HG03095 (cell line): ENCODE results near the gene ART4.
A peak's percentile ranks its signal among the peaks of the same experiment; 100 is the strongest.

Experiments
- ATAC-seq: cut with Tn5 transposase; IDR thresholded peaks from one replicate; pipeline ENCODE4 v1.9.1; 2021; ENCODE audit warnings: moderate library complexity; ENCODE audit not compliant: unreplicated experiment

Gene ART4

DNA sequence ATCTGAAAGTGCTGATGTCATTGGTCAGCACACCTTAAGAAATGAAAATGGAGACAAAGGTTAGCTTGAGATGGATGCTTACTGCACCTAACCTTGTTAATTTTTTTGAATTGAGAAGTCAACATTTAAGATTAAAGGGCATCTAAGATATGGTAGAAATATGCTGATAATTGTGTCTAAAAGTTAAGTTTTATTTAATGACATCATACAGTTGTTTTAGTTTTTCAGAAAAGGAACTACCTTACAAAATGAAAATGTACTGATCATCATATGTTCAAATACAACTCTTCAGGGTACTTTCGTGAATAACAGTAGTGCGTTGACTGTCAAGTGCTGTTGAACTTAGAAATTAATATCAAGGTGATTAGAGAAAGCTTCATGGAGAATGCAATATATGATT is 31.8 kb downstream of the ART4 start:
- no peak for ATAC-seq

- no peak for ATAC-seq
Measured at GRCh38 chr12:14810953-14811483, 32.3 kb downstream of the ART4 start.

- ATAC-seq: no peak
Measured at GRCh38 chr12:14810167-14810952, 33.0 kb downstream of the ART4 start.

DNA sequence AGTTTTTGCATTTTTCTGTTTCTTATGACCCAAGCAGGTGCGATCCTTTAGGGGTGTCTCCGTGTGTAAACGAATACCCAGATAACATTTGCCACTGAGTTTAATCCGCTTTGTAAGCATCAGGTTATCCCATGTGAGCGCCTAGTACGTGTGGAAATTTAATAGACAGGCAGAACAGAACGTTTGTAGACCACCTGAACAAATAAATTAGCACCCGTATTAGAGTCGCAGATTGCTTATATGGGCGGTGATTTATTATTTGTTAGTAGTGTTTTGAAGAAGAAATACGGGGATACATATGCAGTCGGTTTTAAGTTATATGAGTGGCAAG is 39.5 kb downstream of the ART4 start:
- ATAC-seq: peak; percentile 18

DNA sequence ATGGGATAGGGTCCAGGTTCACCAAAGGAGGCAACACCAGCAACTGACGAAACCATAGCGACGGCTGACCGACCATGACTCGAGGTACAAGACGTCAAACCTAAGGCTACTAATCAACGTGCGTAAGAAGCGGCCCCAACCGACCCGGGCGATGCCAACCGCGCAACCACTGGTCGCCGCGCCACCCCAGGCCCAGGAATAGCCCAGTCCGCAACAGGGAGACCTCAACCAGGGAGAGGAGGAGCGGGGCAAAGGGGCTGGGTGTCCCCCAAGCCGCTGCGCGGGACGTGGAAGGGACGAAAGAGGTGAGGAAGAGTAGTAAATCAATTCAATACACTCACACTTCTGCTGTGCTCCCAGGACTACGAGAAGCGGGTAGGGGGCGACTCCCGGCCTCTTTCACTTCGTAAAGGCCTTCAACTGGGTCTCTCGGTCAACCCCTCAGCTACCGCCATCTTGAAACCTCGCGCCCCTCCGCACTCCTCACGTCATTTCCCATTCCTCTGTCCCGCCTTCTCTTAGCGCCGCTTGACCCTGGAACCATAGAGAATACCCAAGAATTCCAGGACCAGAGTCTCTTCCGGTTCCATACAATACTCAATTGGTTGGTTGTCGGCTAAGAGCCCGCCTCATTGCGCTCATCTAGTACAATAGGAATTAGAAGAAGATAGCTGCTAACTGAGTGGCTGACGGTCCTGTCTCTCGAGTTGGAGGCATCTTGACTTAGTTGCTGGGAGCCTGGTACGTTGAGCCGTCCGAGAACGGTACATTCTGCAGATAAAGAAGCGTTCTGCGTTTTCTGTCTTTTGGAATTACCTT is 40.1 kb downstream of the ART4 start, which contains the start of the genes C12orf60 and WBP11:
TSS of gene C12orf60 (plus strand) at position 660 of the 819 bp plus-strand sequence. CDS start 19,266 bp downstream, outside the sequence.
TSS of gene WBP11 (minus strand) at position 468 of the 819 bp plus-strand sequence. CDS start 2,095 bp downstream, outside the sequence.
- ATAC-seq: peak; percentile 99

- no peak for ATAC-seq
Measured at GRCh38 chr12:14802721-14803010, 40.7 kb downstream of the ART4 start.

GRCh38 chr12:14802247-14802646 is 41.1 kb downstream of the ART4 start:
- ATAC-seq: no peak

- ATAC-seq: no peak
Measured at GRCh38 chr12:14795028-14795448, 48.3 kb downstream of the ART4 start.

GRCh38 chr12:14785568-14785967 is 57.8 kb downstream of the ART4 start:
- no peak for ATAC-seq

GRCh38 chr12:14784471-14784870 is 58.9 kb downstream of the ART4 start:
- no peak for ATAC-seq

DNA sequence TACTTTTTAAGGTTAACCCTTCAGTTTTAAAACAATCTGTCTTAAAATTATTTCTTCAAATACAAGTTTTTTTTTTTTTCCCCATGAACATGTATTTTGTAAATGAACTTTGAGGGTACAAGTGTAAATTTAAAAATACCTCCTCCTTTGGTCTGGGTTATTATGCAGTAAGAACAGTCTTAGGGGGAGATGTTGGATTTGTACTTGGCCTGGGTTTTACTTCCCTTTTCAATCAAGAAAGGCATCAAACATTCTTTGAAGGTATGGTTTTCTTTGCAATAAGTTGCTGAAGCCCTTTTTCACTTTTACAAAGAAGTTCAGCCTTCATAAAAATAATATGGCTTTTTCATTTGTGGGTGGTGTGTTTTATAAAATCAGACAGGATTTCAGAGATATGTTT is 60.6 kb downstream of the ART4 start:
- ATAC-seq: no peak

- no peak for ATAC-seq
Measured at GRCh38 chr12:14781563-14781962, 61.8 kb downstream of the ART4 start.

DNA sequence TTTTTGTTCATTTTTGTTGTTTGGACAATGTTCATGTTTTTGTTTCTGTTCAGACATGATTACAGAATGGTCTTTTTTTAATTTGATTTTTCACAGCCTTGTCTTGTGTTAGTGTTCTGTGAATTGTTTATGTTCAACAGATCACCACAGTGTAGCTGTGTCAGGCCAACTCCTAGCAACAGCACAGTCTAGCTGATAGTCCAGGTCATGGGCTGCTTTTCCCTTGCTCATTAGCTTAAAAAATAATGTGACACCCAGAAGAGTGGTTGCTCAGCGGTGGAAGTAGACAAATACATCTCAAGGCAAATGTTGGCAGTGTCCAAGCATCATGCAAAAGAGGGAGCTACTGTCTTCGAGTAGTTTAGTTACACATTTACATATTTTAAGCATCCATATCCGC is 62.5 kb downstream of the ART4 start:
- ATAC-seq: no peak

- no peak for ATAC-seq
Measured at GRCh38 chr12:14779834-14780233, 63.5 kb downstream of the ART4 start.

DNA sequence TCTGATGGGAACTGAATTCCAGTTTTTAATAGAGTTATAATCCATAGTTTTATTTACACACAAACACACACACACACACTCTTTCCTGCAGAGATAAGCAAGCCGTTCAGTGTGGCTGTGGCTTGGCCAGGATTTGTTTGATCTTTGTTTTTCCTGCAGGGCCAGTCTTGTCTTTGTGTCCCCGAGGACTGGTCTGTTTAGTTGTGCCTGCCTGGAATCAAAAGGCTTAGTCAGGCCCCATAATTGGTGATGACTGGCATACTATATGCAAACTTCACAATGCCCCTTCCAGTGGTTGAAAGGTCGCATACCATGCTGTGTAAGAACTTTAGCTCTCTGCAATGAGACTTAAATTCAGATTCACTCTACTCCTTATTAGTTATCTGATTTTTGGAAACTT is 66.1 kb downstream of the ART4 start:
- no peak for ATAC-seq

- no peak for ATAC-seq
Measured at GRCh38 chr12:14776236-14776961, 66.9 kb downstream of the ART4 start.

DNA sequence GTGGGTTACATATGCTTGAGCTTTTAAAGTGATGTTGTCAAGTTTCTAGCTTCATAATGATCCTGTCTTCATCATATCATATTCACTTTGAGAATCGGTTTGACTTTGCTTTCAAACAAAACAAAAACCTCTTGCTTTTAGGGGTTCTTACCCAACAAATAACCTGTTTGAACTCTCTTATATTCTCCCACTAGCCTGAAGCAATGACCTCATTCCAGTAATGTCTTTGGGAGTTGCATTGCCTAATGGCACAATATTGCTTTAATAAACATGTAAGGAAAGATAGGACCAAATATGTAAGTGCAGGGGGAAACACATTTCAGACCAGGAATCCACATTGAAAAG is 67.7 kb downstream of the ART4 start:
- no peak for ATAC-seq
